Uterus (tissue), 4 donors: ENCODE results near the gene SLC13A3. TPM values are rescaled to one million over a fixed set of nuclear protein-coding genes. Genes with fewer than 3 reads are reported as not detected.

Source experiments
- DNase-seq, 2 donors: peaks; one replicate each; pipeline ENCODE4 v3.0.0-alpha.2; 2019 to 2020
- H3K27ac ChIP-seq, 2 donors: fragments of 200-600 bp; sonication (generic); 1 replicate in 1 of 2; 2 replicates in 1 of 2; pipeline ENCODE4 v1.5.1; 2016 to 2018
- H3K27me3 ChIP-seq, 2 donors: fragments of 200-600 bp; sonication (generic); one replicate each; pipeline ENCODE4 v1.5.1; 2018 to 2019; ENCODE audit warnings: control low read depth in 1 of 2
- H3K36me3 ChIP-seq, 2 donors: fragments of 200-600 bp; sonication (generic); one replicate each; pipeline ENCODE4 v1.5.1; 2019; ENCODE audit warnings: control low read depth in 1 of 2
- H3K4me1 ChIP-seq, 2 donors: fragments of 200-600 bp; sonication (generic); one replicate each; pipeline ENCODE4 v1.5.1; 2018 to 2019; ENCODE audit warnings: control low read depth in 1 of 2
- H3K4me3 ChIP-seq, 2 donors: fragments of 200-600 bp; sonication (generic); 1 replicate in 1 of 2; 2 replicates in 1 of 2; pipeline ENCODE4 v1.5.1; 2018 to 2019; ENCODE audit warnings: mild to moderate bottlenecking in 1 of 2
- H3K9me3 ChIP-seq, 2 donors: fragments of 200-600 bp; sonication (generic); one replicate each; pipeline ENCODE4 v1.5.1; 2019; ENCODE audit warnings: control low read depth in 1 of 2
- POLR2A ChIP-seq, 2 donors: fragments of 450-650 bp; IDR thresholded peaks; one replicate each; pipeline ENCODE4 v1.6.1; 2016; ENCODE audit warnings: antibody characterized with exemption in 2 of 2, mild to moderate bottlenecking in 1 of 2, moderate library complexity in 1 of 2
- intact Hi-C: fragments of 100-400 bp; cut with DNase I; formaldehyde crosslinking; loops from one replicate; pipeline ENCODE4 v1.15.1; 2023; ENCODE audit warnings: low total_unique reads
- total RNA-seq, 4 donors: library from RNA; depleted of rRNA in 3 of 4; stranded (reverse); fragments of >200 nt in 3 of 4; gene quantifications; one replicate each; pipeline versions ENCODE4 v1.1.0 to v1.2.4, GENCODE V29; 2014 to 2023
- TF ChIP-seq, protein P1 (sequence below), 4 experiments: fragments of 200-600 bp in 2 of 4; fragments of 450-650 bp in 2 of 4; sonication (generic) in 2 of 4; IDR thresholded peaks; one replicate each; pipeline ENCODE4 v1.5.1; 2016 to 2019; ENCODE audit warnings: antibody characterized with exemption in 4 of 4, mild to moderate bottlenecking in 2 of 4, moderate library complexity in 1 of 4
- donor health status: DM: yes; HTN: yes; CAD: no.

The SLC13A3 gene
- total RNA-seq, 4 donors from 2014 or later: under 0.01 to 4.2 (median 4.2) TPM; not detected in 1

DNA sequence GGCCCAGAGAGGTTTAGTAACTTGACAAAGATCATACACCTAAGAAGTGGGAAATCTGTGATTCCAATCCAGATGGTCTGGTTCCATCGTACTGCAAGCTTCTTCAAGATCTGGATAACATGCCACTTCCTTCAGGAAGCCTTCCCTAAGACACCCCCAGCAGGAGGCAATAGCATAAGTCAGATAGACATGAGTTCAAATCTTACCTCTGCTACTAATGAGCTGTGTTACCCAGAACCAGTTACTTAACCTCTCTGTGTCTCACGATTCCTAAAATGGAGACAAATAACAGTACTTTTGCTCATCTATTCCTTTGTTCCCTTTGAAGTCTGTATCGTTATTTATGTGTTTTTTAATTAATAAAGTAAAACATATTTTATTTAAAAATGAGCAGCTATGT is 78.5 kb downstream of the SLC13A3 start:
- no peak for TF ChIP-seq POLR2A (IDR thresholded peaks at IDR 0.05)
- TF ChIP-seq, protein P1, sequence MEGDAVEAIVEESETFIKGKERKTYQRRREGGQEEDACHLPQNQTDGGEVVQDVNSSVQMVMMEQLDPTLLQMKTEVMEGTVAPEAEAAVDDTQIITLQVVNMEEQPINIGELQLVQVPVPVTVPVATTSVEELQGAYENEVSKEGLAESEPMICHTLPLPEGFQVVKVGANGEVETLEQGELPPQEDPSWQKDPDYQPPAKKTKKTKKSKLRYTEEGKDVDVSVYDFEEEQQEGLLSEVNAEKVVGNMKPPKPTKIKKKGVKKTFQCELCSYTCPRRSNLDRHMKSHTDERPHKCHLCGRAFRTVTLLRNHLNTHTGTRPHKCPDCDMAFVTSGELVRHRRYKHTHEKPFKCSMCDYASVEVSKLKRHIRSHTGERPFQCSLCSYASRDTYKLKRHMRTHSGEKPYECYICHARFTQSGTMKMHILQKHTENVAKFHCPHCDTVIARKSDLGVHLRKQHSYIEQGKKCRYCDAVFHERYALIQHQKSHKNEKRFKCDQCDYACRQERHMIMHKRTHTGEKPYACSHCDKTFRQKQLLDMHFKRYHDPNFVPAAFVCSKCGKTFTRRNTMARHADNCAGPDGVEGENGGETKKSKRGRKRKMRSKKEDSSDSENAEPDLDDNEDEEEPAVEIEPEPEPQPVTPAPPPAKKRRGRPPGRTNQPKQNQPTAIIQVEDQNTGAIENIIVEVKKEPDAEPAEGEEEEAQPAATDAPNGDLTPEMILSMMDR (IDR thresholded peaks at IDR 0.05): no peak

DNA sequence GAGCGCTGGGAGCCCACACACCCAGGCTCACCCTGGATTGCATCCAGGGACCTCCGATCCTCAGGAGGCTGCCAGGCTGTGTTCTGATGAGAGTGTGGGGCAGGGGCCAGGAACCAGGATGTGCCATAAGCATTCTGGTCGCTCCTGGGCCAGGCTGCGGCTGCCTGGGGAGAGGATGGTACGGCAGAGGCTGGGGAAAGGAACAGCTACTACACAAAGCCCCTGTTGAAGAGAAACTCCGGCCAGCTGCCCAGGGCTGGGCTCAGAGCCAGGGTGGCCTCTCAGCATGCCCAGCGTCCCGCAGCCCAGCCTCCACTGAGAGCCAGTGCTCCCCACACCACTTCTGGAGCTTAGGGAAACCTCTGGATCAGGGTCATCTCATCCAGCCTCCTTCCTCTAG is 79.1 kb downstream of the SLC13A3 start:
- no peaks in the 10 kb centered on the region for H3K27me3 ChIP-seq
- H3K4me1 ChIP-seq: no peaks in the 10 kb centered on the region
- H3K27ac ChIP-seq: no peak overlapping the region
- no peak overlapping the region for H3K4me3 ChIP-seq
- no peaks in the 10 kb centered on the region for H3K36me3 ChIP-seq
- intact Hi-C loops: no loop called here
- no peak for DNase-seq
- no peaks in the 10 kb centered on the region for H3K9me3 ChIP-seq
- TF ChIP-seq, protein P1 (IDR thresholded peaks at IDR 0.05): no peak
- TF ChIP-seq POLR2A (IDR thresholded peaks at IDR 0.05): no peak

More for the DNA sequence above, 78.5 kb downstream of the SLC13A3 start:
- Histone ChIP-seq H3K36me3 (no peaks in the 10 kb centered on the region), H3K27me3 (no peaks in the 10 kb centered on the region), H3K4me1 (no peaks in the 10 kb centered on the region), H3K4me3 (no peak overlapping the region), H3K27ac (no peak overlapping the region), H3K9me3 (no peaks in the 10 kb centered on the region)
- intact Hi-C loops: no loop called here
- no peak for DNase-seq

DNA sequence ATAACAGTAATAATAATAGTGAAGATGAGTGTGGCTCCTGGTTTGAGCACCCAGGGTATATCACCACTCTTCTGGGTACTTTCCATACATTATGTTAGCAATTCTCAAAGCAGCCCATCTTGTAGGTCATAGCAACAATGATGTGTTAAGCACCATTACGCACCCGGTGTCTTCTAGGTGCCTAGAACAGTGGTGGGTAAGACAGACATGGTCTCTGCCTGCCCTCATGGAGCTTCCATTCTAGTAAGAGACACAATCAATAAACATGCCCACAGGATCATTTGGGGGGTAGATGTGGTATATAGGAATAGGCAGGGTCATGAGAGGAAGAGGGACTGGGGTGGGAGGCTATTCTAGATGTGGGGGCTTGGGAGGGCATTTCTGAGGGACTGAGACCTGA is 79.8 kb downstream of the SLC13A3 start:
- H3K4me1 ChIP-seq: no peaks in the 10 kb centered on the region
- TF ChIP-seq, protein P1 (IDR thresholded peaks at IDR 0.05): no peak
- no peak for TF ChIP-seq POLR2A (IDR thresholded peaks at IDR 0.05)
- no peaks in the 10 kb centered on the region for H3K9me3 ChIP-seq
- H3K4me3 ChIP-seq: no peak overlapping the region
- H3K36me3 ChIP-seq: no peaks in the 10 kb centered on the region
- no peaks in the 10 kb centered on the region for H3K27me3 ChIP-seq
- intact Hi-C loops: no loop called here
- no peak overlapping the region for H3K27ac ChIP-seq
- DNase-seq: no peak

DNA sequence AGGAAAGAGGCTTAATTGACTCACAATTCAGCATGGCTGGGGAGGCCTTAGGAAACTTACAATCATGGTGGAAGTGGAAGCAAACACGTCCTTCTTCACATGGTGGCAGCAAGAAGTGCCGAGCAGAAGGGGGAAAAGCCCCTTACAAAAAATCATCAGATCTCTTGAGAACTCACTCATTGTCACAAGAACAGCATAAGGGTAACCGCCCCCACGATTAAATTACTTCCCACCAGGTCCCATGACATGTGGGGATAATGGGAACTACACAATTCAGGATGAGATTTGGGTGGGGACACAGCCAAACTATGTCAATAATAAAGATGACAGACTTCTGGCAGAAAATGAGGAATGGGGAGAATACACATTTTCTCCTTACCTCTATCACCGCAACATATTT is 80.3 kb downstream of the SLC13A3 start:
- H3K36me3 ChIP-seq: no peaks in the 10 kb centered on the region
- H3K4me1 ChIP-seq: no peaks in the 10 kb centered on the region
- no peaks in the 10 kb centered on the region for H3K27me3 ChIP-seq
- H3K27ac ChIP-seq: no peak overlapping the region
- no peak for DNase-seq
- intact Hi-C loops: no loop called here
- H3K9me3 ChIP-seq: no peaks in the 10 kb centered on the region
- H3K4me3 ChIP-seq: no peak overlapping the region
- TF ChIP-seq POLR2A (IDR thresholded peaks at IDR 0.05): no peak
- TF ChIP-seq, protein P1 (IDR thresholded peaks at IDR 0.05): no peak

DNA sequence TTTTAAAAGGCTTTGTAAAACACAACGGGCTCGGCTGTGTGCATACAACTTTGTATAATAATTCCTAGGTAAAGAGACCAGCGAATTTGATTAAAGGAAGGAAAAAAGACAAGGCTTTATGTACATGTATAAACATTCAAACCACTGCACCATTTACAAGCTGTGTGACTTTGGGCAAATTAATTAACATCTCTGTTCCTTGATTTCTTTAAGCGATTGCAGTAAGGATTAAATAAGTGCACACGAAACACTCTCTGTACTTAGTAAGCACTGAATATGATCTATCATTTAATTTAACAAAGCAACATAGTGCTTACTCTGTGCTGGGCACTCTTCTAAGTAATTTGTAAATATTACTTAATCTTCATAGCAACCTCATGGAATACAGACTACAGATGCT is 81.3 kb downstream of the SLC13A3 start:
- H3K4me3 ChIP-seq: no peak overlapping the region
- H3K36me3 ChIP-seq: no peaks in the 10 kb centered on the region
- no peak overlapping the region for H3K27ac ChIP-seq
- no peaks in the 10 kb centered on the region for H3K27me3 ChIP-seq
- H3K9me3 ChIP-seq: no peaks in the 10 kb centered on the region
- DNase-seq: no peak
- TF ChIP-seq, protein P1 (IDR thresholded peaks at IDR 0.05): no peak
- no peak for TF ChIP-seq POLR2A (IDR thresholded peaks at IDR 0.05)
- H3K4me1 ChIP-seq: no peaks in the 10 kb centered on the region
- intact Hi-C loops: no loop called here
